DOHH2 (cell line): ENCODE data around the gene OSBPL8.

Source experiments
- H3F3A ChIP-seq: fragments of 200-600 bp; sonication (generic), shearing (Covaris generic); 2 replicates; pipeline ENCODE4 v1.6.0; 2016; ENCODE audit warnings: antibody characterized with exemption, mild to moderate bottlenecking; ENCODE audit not compliant: control insufficient read depth, insufficient read depth
- H3K27ac ChIP-seq: fragments of 200-600 bp; sonication (generic); 2 replicates; pipeline ENCODE4 v1.5.1; 2014; ENCODE audit warnings: low read depth, mild to moderate bottlenecking, low read length, moderate library complexity
- H3K27me3 ChIP-seq: fragments of 200-600 bp; sonication (generic); 2 replicates; pipeline ENCODE4 v1.6.1; 2014; ENCODE audit warnings: mild to moderate bottlenecking, low read length, mixed read lengths; ENCODE audit not compliant: control insufficient read depth
- H3K36me3 ChIP-seq: fragments of 200-600 bp; sonication (generic); 2 replicates; pipeline ENCODE4 v1.6.1; 2014; ENCODE audit warnings: mild to moderate bottlenecking, low read length, moderate library complexity, mixed read lengths; ENCODE audit not compliant: control insufficient read depth
- H3K4me1 ChIP-seq: fragments of 200-600 bp; sonication (generic); 2 replicates; pipeline ENCODE4 v1.6.1; 2014; ENCODE audit warnings: mild to moderate bottlenecking, low read length, mixed read lengths; ENCODE audit not compliant: control insufficient read depth
- H3K4me2 ChIP-seq: fragments of 200-600 bp; sonication (generic); 2 replicates; pipeline ENCODE4 v1.6.0; 2014; ENCODE audit warnings: mild to moderate bottlenecking, low read length, moderate library complexity
- H3K4me3 ChIP-seq: fragments of 200-600 bp; sonication (generic); 2 replicates; pipeline ENCODE4 v1.5.1; 2014; ENCODE audit warnings: mild to moderate bottlenecking, low read length, mixed read lengths
- H3K79me2 ChIP-seq: fragments of 200-600 bp; sonication (generic); 2 replicates; pipeline ENCODE4 v1.6.1; 2014; ENCODE audit warnings: mild to moderate bottlenecking, low read length, mixed read lengths; ENCODE audit not compliant: control insufficient read depth
- H3K9me2 ChIP-seq: fragments of 200-600 bp; sonication (generic); replicated peaks from 2 replicates; pipeline ENCODE4 v1.6.1; 2014; ENCODE audit warnings: mild to moderate bottlenecking, low read length, mixed read lengths; ENCODE audit not compliant: control insufficient read depth
- H3K9me3 ChIP-seq: fragments of 200-600 bp; sonication (generic); 2 replicates; pipeline ENCODE4 v1.6.1; 2014; ENCODE audit warnings: antibody characterized with exemption, low read length, mixed read lengths; ENCODE audit not compliant: control insufficient read depth, insufficient read depth
- H4K20me1 ChIP-seq: fragments of 200-600 bp; sonication (generic); 2 replicates; pipeline ENCODE4 v1.6.0; 2014; ENCODE audit warnings: low read depth, mild to moderate bottlenecking, antibody characterized with exemption, low read length, moderate library complexity; ENCODE audit not compliant: control insufficient read depth, insufficient read depth
- EZH2phosphoT487 ChIP-seq: fragments of 200-600 bp; sonication (generic); IDR thresholded peaks from 2 replicates; pipeline ENCODE4 v1.6.1; 2017; ENCODE audit warnings: borderline replicate concordance, mild to moderate bottlenecking, antibody characterized with exemption, low read length, moderate library complexity, mixed read lengths
- TF ChIP-seq, protein P1 (sequence below): fragments of 200-600 bp; sonication (generic); IDR thresholded peaks from one replicate; pipeline ENCODE4 v1.5.1; 2014; ENCODE audit warnings: antibody characterized with exemption, mild to moderate bottlenecking, low read depth, low read length; ENCODE audit not compliant: poor library complexity, severe bottlenecking

The OSBPL8 gene

DNA sequence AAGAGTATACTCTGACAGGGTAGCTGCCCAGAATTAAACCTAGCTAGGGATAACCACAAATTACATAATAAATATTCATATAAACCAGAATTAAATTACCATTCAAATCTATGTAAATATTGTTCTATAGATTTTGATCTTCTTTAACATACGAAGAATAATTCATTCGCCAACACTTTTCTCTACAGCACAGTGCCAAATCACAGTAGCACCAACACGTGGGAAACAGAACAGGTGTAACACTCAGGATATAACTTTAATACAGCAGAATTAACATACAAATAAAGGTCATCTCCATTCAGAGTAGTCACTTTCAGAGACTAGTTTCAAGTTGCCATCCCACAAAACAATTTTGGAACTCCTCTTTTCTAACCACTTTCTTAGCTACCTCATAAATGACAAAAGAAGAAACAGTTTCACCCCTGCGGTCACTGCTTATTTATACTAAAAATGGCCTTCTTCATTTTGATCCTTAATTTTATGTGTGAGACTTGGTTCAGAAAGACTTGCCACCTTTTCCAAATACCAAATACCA, 15.7 kb downstream of the OSBPL8 start:
- Histone ChIP-seq H3K79me2 (peaks cover 85% of the 10 kb centered on the region), H3K36me3 (no peaks in the 10 kb centered on the region), H3K4me2 (no peak overlapping the region), H3K9me2 (no peaks in the 10 kb centered on the region), H3K4me1 (no peaks in the 10 kb centered on the region), H4K20me1 (0 out of 2 replicates have a peak, but pooled peaks cover 5% of the 10 kb centered on the region), H3K4me3 (no peak overlapping the region), H3K27ac (no peak overlapping the region), H3F3A (no peaks in the 10 kb centered on the region), H3K27me3 (no peaks in the 10 kb centered on the region), H3K9me3 (no peaks in the 10 kb centered on the region)
- TF ChIP-seq, protein P1, sequence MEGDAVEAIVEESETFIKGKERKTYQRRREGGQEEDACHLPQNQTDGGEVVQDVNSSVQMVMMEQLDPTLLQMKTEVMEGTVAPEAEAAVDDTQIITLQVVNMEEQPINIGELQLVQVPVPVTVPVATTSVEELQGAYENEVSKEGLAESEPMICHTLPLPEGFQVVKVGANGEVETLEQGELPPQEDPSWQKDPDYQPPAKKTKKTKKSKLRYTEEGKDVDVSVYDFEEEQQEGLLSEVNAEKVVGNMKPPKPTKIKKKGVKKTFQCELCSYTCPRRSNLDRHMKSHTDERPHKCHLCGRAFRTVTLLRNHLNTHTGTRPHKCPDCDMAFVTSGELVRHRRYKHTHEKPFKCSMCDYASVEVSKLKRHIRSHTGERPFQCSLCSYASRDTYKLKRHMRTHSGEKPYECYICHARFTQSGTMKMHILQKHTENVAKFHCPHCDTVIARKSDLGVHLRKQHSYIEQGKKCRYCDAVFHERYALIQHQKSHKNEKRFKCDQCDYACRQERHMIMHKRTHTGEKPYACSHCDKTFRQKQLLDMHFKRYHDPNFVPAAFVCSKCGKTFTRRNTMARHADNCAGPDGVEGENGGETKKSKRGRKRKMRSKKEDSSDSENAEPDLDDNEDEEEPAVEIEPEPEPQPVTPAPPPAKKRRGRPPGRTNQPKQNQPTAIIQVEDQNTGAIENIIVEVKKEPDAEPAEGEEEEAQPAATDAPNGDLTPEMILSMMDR, result no peak
- TF ChIP-seq EZH2phosphoT487, result no peak

DNA sequence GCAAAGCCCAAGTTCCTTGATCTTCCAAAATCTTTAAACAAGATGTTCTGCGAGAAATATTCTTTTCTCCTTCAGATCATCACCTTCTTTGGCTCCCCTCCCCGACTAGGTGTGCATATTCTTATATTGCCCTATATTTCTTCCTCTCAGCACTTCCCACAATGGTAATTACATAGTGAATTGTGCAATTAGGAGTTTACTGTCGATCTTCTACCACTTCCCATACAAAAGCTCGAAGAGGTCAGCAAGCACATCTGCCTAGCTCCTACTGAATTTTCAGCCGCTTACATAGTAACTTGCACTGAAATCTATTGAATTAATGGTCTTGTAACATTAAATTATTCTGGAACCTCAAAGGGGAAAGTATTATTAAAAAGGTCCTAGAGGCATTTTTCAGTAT, 16.7 kb downstream of the OSBPL8 start:
- Histone ChIP-seq H4K20me1 (0 out of 2 replicates have a peak, but pooled peaks cover 5% of the 10 kb centered on the region), H3K4me3 (no peak overlapping the region), H3K79me2 (peaks cover 81% of the 10 kb centered on the region), H3K4me1 (no peaks in the 10 kb centered on the region), H3K4me2 (no peak overlapping the region), H3K9me3 (no peaks in the 10 kb centered on the region), H3K27ac (no peak overlapping the region), H3K36me3 (no peaks in the 10 kb centered on the region), H3F3A (no peaks in the 10 kb centered on the region), H3K9me2 (no peaks in the 10 kb centered on the region), H3K27me3 (no peaks in the 10 kb centered on the region)
- no peak for TF ChIP-seq EZH2phosphoT487
- TF ChIP-seq, protein P1, result no peak

DNA sequence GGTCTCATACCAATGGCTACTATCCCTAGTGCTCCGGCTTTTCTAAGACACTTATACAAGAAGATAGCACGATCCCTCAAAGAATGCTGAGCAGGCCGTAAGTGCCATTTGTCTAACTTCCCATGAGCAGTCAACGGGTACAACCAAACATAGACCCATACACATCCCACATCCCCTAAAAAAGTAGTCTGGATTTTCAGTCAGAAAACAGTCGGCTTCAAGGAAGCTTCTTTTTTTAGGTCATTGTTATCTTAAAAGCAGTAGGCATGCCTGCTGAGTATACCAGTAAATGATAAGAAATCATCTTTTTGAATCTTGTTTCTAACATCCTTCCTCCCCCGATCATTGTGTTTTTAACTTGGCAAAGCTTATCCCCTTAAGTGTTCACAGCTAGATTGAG, 19.8 kb downstream of the OSBPL8 start:
- no peaks in the 10 kb centered on the region for H3F3A ChIP-seq
- H3K79me2 ChIP-seq, result peaks cover 60% of the 10 kb centered on the region
- TF ChIP-seq EZH2phosphoT487, result no peak
- TF ChIP-seq, protein P1, result no peak
- H3K36me3 ChIP-seq, result no peaks in the 10 kb centered on the region
- H3K27ac ChIP-seq, result no peak overlapping the region
- H3K4me2 ChIP-seq, result no peak overlapping the region
- H3K9me3 ChIP-seq, result no peaks in the 10 kb centered on the region
- no peaks in the 10 kb centered on the region for H3K4me1 ChIP-seq
- H3K4me3 ChIP-seq, result no peak overlapping the region
- 0 out of 2 replicates have a peak, but pooled peaks cover 5% of the 10 kb centered on the region for H4K20me1 ChIP-seq
- H3K27me3 ChIP-seq, result no peaks in the 10 kb centered on the region
- H3K9me2 ChIP-seq, result no peaks in the 10 kb centered on the region
